Choroid plexus epithelial cell (primary cell): Measurements from ENCODE around the gene U2AF1.
A peak's percentile ranks its signal among the peaks of the same experiment; 100 is the strongest.
"Not testable (repeated sequence)": the region's sequence is repeated elsewhere in the genome, so short reads cannot be mapped to it uniquely, and the experiment has no call there.

Experiments used
- DNase-seq: peaks from one replicate; pipeline ENCODE4 v3.0.0-alpha.2; 2010; ENCODE audit warnings: low read depth
- H3K4me3 ChIP-seq: 2 replicates; pipeline ENCODE4 v1.5.1; 2011; ENCODE audit warnings: low read depth, mild to moderate bottlenecking, control low read depth, low read length, moderate library complexity

U2AF1 gene

GRCh38 chr21:43106965-43107793 is at the start of gene U2AF1:
U2AF1 (minus strand) TSS chr21:43107570; CDS start chr21:43107494, 76 bp downstream.
- not testable (repeated sequence) for DNase-seq

GRCh38 chr21:43153601-43154000 is 46.2 kb upstream of the U2AF1 start:
- not testable (repeated sequence) for DNase-seq, H3K4me3 ChIP-seq

More at GRCh38 chr21:43106965-43107793, at the start of gene U2AF1:
- peak within 1 kb of the TSS; percentile 59 for H3K4me3 ChIP-seq

GRCh38 chr21:43149344-43149743 is 42.0 kb upstream of the U2AF1 start:
- not testable (repeated sequence) for DNase-seq, H3K4me3 ChIP-seq

- DNase-seq: not testable (repeated sequence)
Measured at GRCh38 chr21:43147999-43148398, 40.6 kb upstream of the U2AF1 start.

GRCh38 chr21:43146637-43147036 is 39.3 kb upstream of the U2AF1 start:
- DNase-seq, H3K4me3 ChIP-seq: not testable (repeated sequence)

More at GRCh38 chr21:43147999-43148398, 40.6 kb upstream of the U2AF1 start:
- H3K4me3 ChIP-seq: not testable (repeated sequence)

GRCh38 chr21:43141407-43141806 is 34.0 kb upstream of the U2AF1 start:
- not testable (repeated sequence) for H3K4me3 ChIP-seq, DNase-seq

- not testable (repeated sequence) for DNase-seq, H3K4me3 ChIP-seq
Measured at GRCh38 chr21:43138944-43139343, 31.6 kb upstream of the U2AF1 start.

GRCh38 chr21:43134520-43134919 is 27.1 kb upstream of the U2AF1 start:
- DNase-seq, H3K4me3 ChIP-seq: not testable (repeated sequence)

- not testable (repeated sequence) for H3K4me3 ChIP-seq, DNase-seq
Measured at GRCh38 chr21:43130094-43130493, 22.7 kb upstream of the U2AF1 start.

GRCh38 chr21:43115956-43116355 is 8.6 kb upstream of the U2AF1 start:
- not testable (repeated sequence) for H3K4me3 ChIP-seq, DNase-seq

GRCh38 chr21:43114483-43114882 is 7.1 kb upstream of the U2AF1 start:
- H3K4me3 ChIP-seq, DNase-seq: not testable (repeated sequence)

GRCh38 chr21:43109006-43109405 is 1.6 kb upstream of the U2AF1 start:
- not testable (repeated sequence) for H3K4me3 ChIP-seq, DNase-seq

- not testable (repeated sequence) for H3K4me3 ChIP-seq, DNase-seq
Measured at GRCh38 chr21:43108177-43108576, 807 bp upstream of the U2AF1 start.

- DNase-seq, H3K4me3 ChIP-seq: not testable (repeated sequence)
Measured at GRCh38 chr21:43107794-43108137, 396 bp upstream of the U2AF1 start.

GRCh38 chr21:43104642-43105041 is 2.7 kb downstream of the U2AF1 start:
- H3K4me3 ChIP-seq, DNase-seq: not testable (repeated sequence)

- not testable (repeated sequence) for H3K4me3 ChIP-seq, DNase-seq
Measured at GRCh38 chr21:43102281-43102680, 5.1 kb downstream of the U2AF1 start.

GRCh38 chr21:43101676-43102075 is 5.7 kb downstream of the U2AF1 start:
- not testable (repeated sequence) for DNase-seq, H3K4me3 ChIP-seq

- DNase-seq, H3K4me3 ChIP-seq: not testable (repeated sequence)
Measured at GRCh38 chr21:43101000-43101399, 6.4 kb downstream of the U2AF1 start.

- H3K4me3 ChIP-seq, DNase-seq: not testable (repeated sequence)
Measured at GRCh38 chr21:43091979-43092614, 15.3 kb downstream of the U2AF1 start.

GRCh38 chr21:43090947-43091346 is 16.4 kb downstream of the U2AF1 start:
- not testable (repeated sequence) for H3K4me3 ChIP-seq, DNase-seq
